IMR-90 (cell line): Measurements from ENCODE around the gene KRTAP9-6. TPM values are rescaled to one million over a fixed set of nuclear protein-coding genes. Genes with fewer than 3 reads are reported as not detected.
A peak's percentile ranks its signal among the peaks of the same experiment; 100 is the strongest.

ENCODE experiments used
- ATAC-seq: fragments of 200-7000 bp; cut with Tn5 transposase; 2 replicates; pipeline ENCODE4 v1.9.1; 2020; ENCODE audit warnings: low read depth, mild to moderate bottlenecking, moderate library complexity
- BruUV-seq: library from RNA; stranded (reverse); fragments of 400-500 nt; replicated peaks from 2 replicates; lab custom pipeline; 2021; lab: Mats Ljungman, UMichigan
- CTCF ChIA-PET: fragments of 300-600 bp; formaldehyde crosslinking; extraction: SDS; loops from one replicate; lab custom pipeline; 2021; ENCODE audit warnings: antibody characterized with exemption; lab: Yijun Ruan, JAX
- POLR2A ChIA-PET: fragments of 300-600 bp; sonication (Branson Sonifier 250); formaldehyde crosslinking; loops from one replicate; lab custom pipeline; 2022; ENCODE audit warnings: antibody characterized with exemption; ENCODE audit not compliant: unreplicated experiment; lab: Charles Lee
- DNase-seq: peaks from one replicate; pipeline ENCODE4 v3.0.0; 2013
- H2AFZ ChIP-seq: replicated peaks from 2 replicates; pipeline ENCODE3; 2013; ENCODE audit warnings: low read length, mild to moderate bottlenecking; ENCODE audit not compliant: poor library complexity
- H2AK5ac ChIP-seq: 2 replicates; pipeline ENCODE4 v1.6.1; 2013; ENCODE audit warnings: low read depth, low read length, inconsistent platforms
- H2AK9ac ChIP-seq: replicated peaks from 2 replicates; pipeline ENCODE3; 2013; ENCODE audit warnings: mild to moderate bottlenecking, low read depth, low read length, moderate library complexity; ENCODE audit not compliant: poor library complexity
- H2BK120ac ChIP-seq: 2 replicates; pipeline ENCODE4 v1.6.1; 2013; ENCODE audit warnings: low read depth, low read length, inconsistent platforms
- H2BK15ac ChIP-seq: 3 replicates; pipeline ENCODE4 v1.6.1; 2013; ENCODE audit warnings: low read depth, low read length, inconsistent platforms
- H2BK20ac ChIP-seq: 2 replicates; pipeline ENCODE4 v1.6.1; 2013; ENCODE audit warnings: low read depth, mild to moderate bottlenecking, inconsistent platforms, low read length, moderate library complexity
- H2BK5ac ChIP-seq: 2 replicates; pipeline ENCODE4 v1.6.1; 2013; ENCODE audit warnings: mild to moderate bottlenecking, low read depth, low read length, inconsistent platforms; ENCODE audit not compliant: poor library complexity, severe bottlenecking
- H3K14ac ChIP-seq: replicated peaks from 2 replicates; pipeline ENCODE4 v1.6.1; 2013; ENCODE audit warnings: low read depth, low read length, inconsistent platforms
- H3K18ac ChIP-seq: 2 replicates; pipeline ENCODE4 v1.6.1; 2013; ENCODE audit warnings: low read depth, low read length, control low read depth
- H3K23ac ChIP-seq: 2 replicates; pipeline ENCODE4 v1.6.1; 2013; ENCODE audit warnings: low read depth, low read length, inconsistent platforms
- H3K27ac ChIP-seq: 2 replicates; pipeline ENCODE4 v1.5.1; 2013; ENCODE audit warnings: mild to moderate bottlenecking, control low read depth, low read length; ENCODE audit not compliant: insufficient read depth
- H3K27me3 ChIP-seq: 2 replicates; pipeline ENCODE4 v1.6.1; 2013; ENCODE audit warnings: low read length; ENCODE audit not compliant: control insufficient read depth, insufficient read depth
- H3K36me3 ChIP-seq: 2 replicates; pipeline ENCODE4 v1.6.1; 2013; ENCODE audit warnings: low read length, mixed read lengths; ENCODE audit not compliant: control insufficient read depth, insufficient read depth
- H3K4ac ChIP-seq: 2 replicates; pipeline ENCODE4 v1.6.1; 2013; ENCODE audit warnings: low read depth, low read length, inconsistent platforms
- H3K4me1 ChIP-seq: 2 replicates; pipeline ENCODE4 v1.6.1; 2013; ENCODE audit warnings: low read length, mixed read lengths; ENCODE audit not compliant: control insufficient read depth, insufficient read depth
- H3K4me2 ChIP-seq: 2 replicates; pipeline ENCODE4 v1.6.1; 2013; ENCODE audit warnings: low read depth, mild to moderate bottlenecking, control low read depth, low read length, moderate library complexity
- H3K4me3 ChIP-seq: 2 replicates; pipeline ENCODE4 v1.5.1; 2013; ENCODE audit warnings: low read depth, mild to moderate bottlenecking, control low read depth, low read length, moderate library complexity; ENCODE audit not compliant: insufficient read depth
- H3K56ac ChIP-seq: 2 replicates; pipeline ENCODE4 v1.6.1; 2013; ENCODE audit warnings: low read length, inconsistent platforms; ENCODE audit not compliant: insufficient read depth; ENCODE audit errors: extremely low read depth
- H3K79me1 ChIP-seq, 2 experiments: 2 replicates each; pipeline ENCODE4 v1.6.1; 2013; ENCODE audit warnings: low read length in 2 of 2, inconsistent platforms in 1 of 2, low read depth in 1 of 2
- H3K9ac ChIP-seq: 2 replicates; pipeline ENCODE4 v1.6.1; 2013; ENCODE audit warnings: low read depth, low read length, control low read depth
- H3K9me1 ChIP-seq: 2 replicates; pipeline ENCODE4 v1.6.1; 2013; ENCODE audit warnings: low read length, inconsistent platforms; ENCODE audit not compliant: insufficient read depth
- H3K9me3 ChIP-seq: 2 replicates; pipeline ENCODE4 v1.6.1; 2013; ENCODE audit warnings: low read length; ENCODE audit not compliant: control insufficient read depth, insufficient read depth
- H4K20me1 ChIP-seq: 2 replicates; pipeline ENCODE4 v1.6.1; 2013; ENCODE audit warnings: low read length, inconsistent platforms; ENCODE audit not compliant: insufficient read depth
- H4K5ac ChIP-seq: 2 replicates; pipeline ENCODE4 v1.6.1; 2013; ENCODE audit warnings: mild to moderate bottlenecking, low read depth, low read length, control low read depth
- H4K8ac ChIP-seq, 2 experiments: 2 replicates each; pipeline ENCODE4 v1.6.1; 2013; ENCODE audit warnings: low read depth in 2 of 2, low read length in 2 of 2, control low read depth in 1 of 2, inconsistent platforms in 1 of 2
- H4K91ac ChIP-seq: 2 replicates; pipeline ENCODE4 v1.6.1; 2013; ENCODE audit warnings: low read depth, low read length, inconsistent platforms; ENCODE audit not compliant: insufficient read depth
- BHLHE40 ChIP-seq: fragments of 150-350 bp; IDR thresholded peaks from 2 replicates; pipeline ENCODE4 v1.6.1; 2016; ENCODE audit warnings: mild to moderate bottlenecking, low read depth, low read length
- CEBPB ChIP-seq: IDR thresholded peaks from 2 replicates; pipeline ENCODE4 v1.6.1; 2012; ENCODE audit warnings: low read depth, low read length, improper control_type of control experiment
- CHD1 ChIP-seq: IDR thresholded peaks from 2 replicates; pipeline ENCODE4 v1.6.1; 2012; ENCODE audit warnings: low read depth, low read length, improper control_type of control experiment
- ELK1 ChIP-seq: fragments of 150-350 bp; IDR thresholded peaks from 2 replicates; pipeline ENCODE4 v1.6.1; 2016; ENCODE audit warnings: low read depth, mild to moderate bottlenecking, low read length, moderate library complexity, borderline replicate concordance
- FOS ChIP-seq: fragments of 150-350 bp; IDR thresholded peaks from 2 replicates; pipeline ENCODE4 v1.6.1; 2016; ENCODE audit warnings: low read depth, low read length
- MAFK ChIP-seq: IDR thresholded peaks from 2 replicates; pipeline ENCODE4 v1.6.1; 2012; ENCODE audit warnings: low read depth, low read length, improper control_type of control experiment
- MAZ ChIP-seq: IDR thresholded peaks from 2 replicates; pipeline ENCODE4 v1.6.1; 2012; ENCODE audit warnings: low read depth, mild to moderate bottlenecking, low read length, improper control_type of control experiment, moderate library complexity, borderline replicate concordance
- NFE2L2 ChIP-seq: fragments of 150-350 bp; IDR thresholded peaks from 2 replicates; pipeline ENCODE4 v1.6.1; 2016; ENCODE audit warnings: low read depth, mild to moderate bottlenecking, low read length
- POLR2A ChIP-seq: IDR thresholded peaks from 2 replicates; pipeline ENCODE4 v1.6.1; 2012; ENCODE audit warnings: mild to moderate bottlenecking, low read depth, low read length
- RCOR1 ChIP-seq: IDR thresholded peaks from 2 replicates; pipeline ENCODE4 v1.6.1; 2012; ENCODE audit warnings: mild to moderate bottlenecking, low read length, improper control_type of control experiment; ENCODE audit not compliant: insufficient replicate concordance
- RFX5 ChIP-seq: IDR thresholded peaks from 2 replicates; pipeline ENCODE4 v1.8.0; 2012; ENCODE audit warnings: low read depth, mild to moderate bottlenecking, low read length, moderate library complexity
- USF2 ChIP-seq: fragments of 150-350 bp; IDR thresholded peaks from 2 replicates; pipeline ENCODE4 v1.6.1; 2017; ENCODE audit warnings: mild to moderate bottlenecking, antibody characterized with exemption, low read length, low read depth
- WGBS, 2 experiments: methylation state at CpG; one replicate each; pipeline versions ENCODE4 v1.1.5 to v1.1.7; 2013; ENCODE audit warnings: missing lambda C conversion rate in 2 of 2; ENCODE audit not compliant: insufficient read length in 1 of 2; ENCODE audit errors: extremely low coverage in 2 of 2; 5-methylcytosine and 5-hydroxymethylcytosine counted together
- dilution Hi-C: fragments of 300-500 bp; cut with HindIII; formaldehyde crosslinking; loops from one replicate; pipeline ENCODE4 v1.14.3; 2018; ENCODE audit warnings: low sequenced_read_pairs; ENCODE audit not compliant: unreplicated experiment
- in situ Hi-C: fragments of 300-500 bp; cut with MboI; formaldehyde crosslinking; loops from 3 replicates; pipeline ENCODE4 v1.14.3; 2019; ENCODE audit warnings: low sequenced_read_pairs, inconsistent platforms, mixed read lengths
- intact Hi-C: fragments of 100-400 bp; cut with micrococcal nuclease; formaldehyde crosslinking; loops from 2 replicates; pipeline ENCODE4 v1.10.0; 2022
- polyA plus RNA-seq, 3 experiments: library from polyadenylated mRNA; depleted of rRNA; stranded (reverse); fragments of >200 nt; gene quantifications; 2 replicates each; pipeline ENCODE4 v1.2.3, GENCODE V29; 2012; ENCODE audit warnings: low replicate concordance in 1 of 3
- total RNA-seq: library from RNA; depleted of rRNA; stranded (reverse); fragments of >200 nt; gene quantifications from 2 replicates; pipeline ENCODE4 v1.2.3, GENCODE V29; 2012

KRTAP9-6 gene
- total and polyA plus RNA-seq, 2 of the 4 experiments (the other 2 are of a cell fraction) = not detected

GRCh38 chr17:41308251-41308917 is 43.2 kb downstream of the KRTAP9-6 start:
- POLR2A ChIA-PET = no interaction called here
- Histone ChIP-seq H4K91ac (peak overlapping the region; percentile 32; the same call in 1 of the 2 replicates), H3K14ac (no peak overlapping the region), H3K56ac (no peak overlapping the region), H3K23ac (no peak overlapping the region), H3K36me3 (no peaks in the 10 kb centered on the region), H3K9me3 (no peaks in the 10 kb centered on the region), H3K79me1 (no peaks in the 10 kb centered on the region), H4K8ac (no peak overlapping the region), H2AFZ (peak overlapping the region; percentile 64), H3K4me1 (no peaks in the 10 kb centered on the region), H3K27me3 (peaks cover 8% of the 10 kb centered on the region), H3K4me2 (no peak overlapping the region), H3K9me1 (no peaks in the 10 kb centered on the region; the same call in 1 of the 2 replicates), H3K4me3 (no peak overlapping the region), H4K20me1 (no peaks in the 10 kb centered on the region), H3K27ac (no peak overlapping the region), H2BK15ac (no peak overlapping the region), H2BK5ac (no peak overlapping the region), H2BK120ac (no peak overlapping the region), H2AK5ac (0 out of 2 replicates have a peak overlapping the region, but pooled peaks have one; percentile 37), H3K18ac (no peak overlapping the region), H4K5ac (no peak overlapping the region), H3K4ac (no peak overlapping the region), H3K9ac (no peak overlapping the region), H2BK20ac (no peak overlapping the region), H2AK9ac (no peak overlapping the region)
- CTCF ChIA-PET = interaction anchor here (1.1 kb wide), 1 partner anchor 14 kb away, joined by 3 read pairs; no protein-coding TSS in a partner anchor
- DNase-seq (no peak), ATAC-seq (no peak)
- intact Hi-C loops = no loop called here
- dilution Hi-C loops = no loop called here
- WGBS, 2 experiments = 44% methylated on average over 8 of the region's 10 CpGs; no CpG with 5 or more reads in 1 of the 2 experiments
- in situ Hi-C loops = no loop called here
- BruUV-seq = no TSS peak
- no peak for TF ChIP-seq CEBPB
- TF ChIP-seq RCOR1 = no peak
- TF ChIP-seq USF2 = no peak
- TF ChIP-seq BHLHE40 = no peak
- TF ChIP-seq ELK1 = no peak
- no peak for TF ChIP-seq NFE2L2
- TF ChIP-seq MAFK = no peak
- no peak for TF ChIP-seq CHD1
- TF ChIP-seq POLR2A = no peak
- no peak for TF ChIP-seq MAZ
- TF ChIP-seq FOS = no peak
- no peak for TF ChIP-seq RFX5
